Uterus (tissue), 4 donors: ENCODE results near the gene FAM117A. TPM values are rescaled to one million over a fixed set of nuclear protein-coding genes. Genes with fewer than 3 reads are reported as not detected.

Source experiments
- DNase-seq, 2 donors: peaks; one replicate each; pipeline ENCODE4 v3.0.0-alpha.2; 2019 to 2020
- H3K27ac ChIP-seq, 2 donors: fragments of 200-600 bp; sonication (generic); 1 replicate in 1 of 2; 2 replicates in 1 of 2; pipeline ENCODE4 v1.5.1; 2016 to 2018
- H3K27me3 ChIP-seq, 2 donors: fragments of 200-600 bp; sonication (generic); one replicate each; pipeline ENCODE4 v1.5.1; 2018 to 2019; ENCODE audit warnings: control low read depth in 1 of 2
- H3K36me3 ChIP-seq, 2 donors: fragments of 200-600 bp; sonication (generic); one replicate each; pipeline ENCODE4 v1.5.1; 2019; ENCODE audit warnings: control low read depth in 1 of 2
- H3K4me1 ChIP-seq, 2 donors: fragments of 200-600 bp; sonication (generic); one replicate each; pipeline ENCODE4 v1.5.1; 2018 to 2019; ENCODE audit warnings: control low read depth in 1 of 2
- H3K4me3 ChIP-seq, 2 donors: fragments of 200-600 bp; sonication (generic); 1 replicate in 1 of 2; 2 replicates in 1 of 2; pipeline ENCODE4 v1.5.1; 2018 to 2019; ENCODE audit warnings: mild to moderate bottlenecking in 1 of 2
- H3K9me3 ChIP-seq, 2 donors: fragments of 200-600 bp; sonication (generic); one replicate each; pipeline ENCODE4 v1.5.1; 2019; ENCODE audit warnings: control low read depth in 1 of 2
- CTCF ChIP-seq, 4 experiments: fragments of 200-600 bp in 2 of 4; fragments of 450-650 bp in 2 of 4; sonication (generic) in 2 of 4; IDR thresholded peaks; one replicate each; pipeline ENCODE4 v1.5.1; 2016 to 2019; ENCODE audit warnings: antibody characterized with exemption in 4 of 4, mild to moderate bottlenecking in 2 of 4, moderate library complexity in 1 of 4
- POLR2A ChIP-seq, 2 donors: fragments of 450-650 bp; IDR thresholded peaks; one replicate each; pipeline ENCODE4 v1.6.1; 2016; ENCODE audit warnings: antibody characterized with exemption in 2 of 2, mild to moderate bottlenecking in 1 of 2, moderate library complexity in 1 of 2
- intact Hi-C: fragments of 100-400 bp; cut with DNase I; formaldehyde crosslinking; loops from one replicate; pipeline ENCODE4 v1.15.1; 2023; ENCODE audit warnings: low total_unique reads
- total RNA-seq, 4 donors: library from RNA; depleted of rRNA in 3 of 4; stranded (reverse); fragments of >200 nt in 3 of 4; gene quantifications; one replicate each; pipeline versions ENCODE4 v1.1.0 to v1.2.4, GENCODE V29; 2014 to 2023
- donor health status: DM: yes; HTN: yes; CAD: no.

Gene FAM117A
- total RNA-seq, 4 donors from 2014 or later = 2.6 to 40.2 (median 19.5) TPM

GRCh38 chr17:49716668-49717364 lies 47.1 kb downstream of the FAM117A start:
- no peaks in the 10 kb centered on the region for H3K27me3 ChIP-seq
- no peaks in the 10 kb centered on the region for H3K4me1 ChIP-seq
- intact Hi-C loops = no loop called here
- no peaks in the 10 kb centered on the region for H3K36me3 ChIP-seq
- no peak overlapping the region for H3K27ac ChIP-seq
- no peak overlapping the region for H3K4me3 ChIP-seq
- no peaks in the 10 kb centered on the region for H3K9me3 ChIP-seq
- DNase-seq = no peak
- TF ChIP-seq POLR2A (IDR thresholded peaks at IDR 0.05) (no peak), CTCF (IDR thresholded peaks at IDR 0.05) (no peak)

- intact Hi-C loops = no loop called here
- no peak overlapping the region for H3K4me3 ChIP-seq
- TF ChIP-seq POLR2A (IDR thresholded peaks at IDR 0.05) = no peak
- no peak for TF ChIP-seq CTCF (IDR thresholded peaks at IDR 0.05)
- no peaks in the 10 kb centered on the region for H3K36me3 ChIP-seq
- no peak for DNase-seq
- no peaks in the 10 kb centered on the region for H3K9me3 ChIP-seq
- H3K4me1 ChIP-seq = no peaks in the 10 kb centered on the region
- H3K27me3 ChIP-seq = no peaks in the 10 kb centered on the region
- no peak overlapping the region for H3K27ac ChIP-seq
These were observed 48.1 kb downstream of the FAM117A start for GRCh38 chr17:49715717-49716279.

- no peaks in the 10 kb centered on the region for H3K9me3 ChIP-seq
- intact Hi-C loops = no loop called here
- no peak for DNase-seq
- no peak for TF ChIP-seq CTCF (IDR thresholded peaks at IDR 0.05)
- TF ChIP-seq POLR2A (IDR thresholded peaks at IDR 0.05) = no peak
- H3K36me3 ChIP-seq = no peaks in the 10 kb centered on the region
- no peak overlapping the region for H3K4me3 ChIP-seq
- H3K4me1 ChIP-seq = no peaks in the 10 kb centered on the region
- no peaks in the 10 kb centered on the region for H3K27me3 ChIP-seq
- no peak overlapping the region for H3K27ac ChIP-seq
These were observed 48.7 kb downstream of the FAM117A start for GRCh38 chr17:49715216-49715615.

GRCh38 chr17:49708515-49709183 lies 55.3 kb downstream of the FAM117A start:
- peak overlapping the region; percentile 12 to 22 for H3K4me3 ChIP-seq
- DNase-seq = peak; percentile 36 to 49
- intact Hi-C loops = no loop called here
- H3K36me3 ChIP-seq = no peaks in the 10 kb centered on the region
- peak overlapping the region; percentile 87 to 92 for H3K27ac ChIP-seq
- no peaks in the 10 kb centered on the region for H3K27me3 ChIP-seq
- no peaks in the 10 kb centered on the region for H3K9me3 ChIP-seq
- H3K4me1 ChIP-seq = peaks cover 0 to 7% of the 10 kb centered on the region in 2 donors
- no peak for TF ChIP-seq POLR2A (IDR thresholded peaks at IDR 0.05)
- no peak for TF ChIP-seq CTCF (IDR thresholded peaks at IDR 0.05)
